Measurements from ENCODE around the gene RRP36.

DNA sequence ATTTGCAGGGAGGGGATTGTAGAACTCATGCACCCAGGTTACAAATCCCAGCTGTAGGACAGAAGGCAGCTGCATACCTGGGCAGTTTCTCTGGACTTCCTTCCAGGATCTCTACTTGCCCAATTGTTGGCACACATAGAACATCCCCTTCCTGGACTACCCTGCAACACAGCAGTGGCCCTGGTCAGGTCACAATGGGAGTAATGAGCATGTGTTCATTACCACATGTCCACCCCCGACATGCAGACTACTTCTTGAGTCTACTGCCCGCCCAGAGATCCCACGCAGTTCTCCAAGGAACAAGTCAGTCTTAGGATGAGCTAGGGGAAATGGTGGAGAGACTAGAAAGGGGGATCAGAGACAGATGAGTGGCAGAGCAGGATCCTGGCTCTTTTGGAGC lies 47.5 kb upstream of the RRP36 start:
- no peak for TF ChIP-seq REST (IDR thresholded peaks at IDR 0.05; ENCODE audit: insufficient read depth in 1 of 2, low read depth in 2 of 2, low read length in 2 of 2)
- no peak for TF ChIP-seq TAF1 (IDR thresholded peaks at IDR 0.05; ENCODE audit: borderline replicate concordance, insufficient read depth, low read length)
- no peak for TF ChIP-seq POLR2AphosphoS5 (IDR thresholded peaks at IDR 0.05; ENCODE audit: low read depth, low read length)

All from PFSK-1 (cell line).